Lower lobe of right lung (tissue), 2 donors: ENCODE measurements around the gene MYOF. TPM values are rescaled to one million over a fixed set of nuclear protein-coding genes. Genes with fewer than 3 reads are reported as not detected.
"Not testable (repeated sequence)": the region's sequence is repeated elsewhere in the genome, so short reads cannot be mapped to it uniquely, and the experiment has no call there.

Source experiments
- ATAC-seq, 2 donors: fragments of 200-7000 bp; cut with Tn5 transposase; one replicate each; pipeline ENCODE4 v1.9.1; 2020 to 2022; ENCODE audit warnings: mild to moderate bottlenecking in 2 of 2, moderate library complexity in 2 of 2
- DNase-seq: peaks from one replicate; pipeline ENCODE4 v3.0.0-alpha.2; 2020
- H3K27ac ChIP-seq: fragments of 200-600 bp; one replicate; pipeline ENCODE4 v1.8.0; 2022
- H3K27me3 ChIP-seq: fragments of 200-600 bp; one replicate; pipeline ENCODE4 v1.8.0; 2022; ENCODE audit warnings: low read depth
- H3K36me3 ChIP-seq: fragments of 200-600 bp; one replicate; pipeline ENCODE4 v1.8.0; 2022; ENCODE audit warnings: mild to moderate bottlenecking
- H3K4me1 ChIP-seq: fragments of 200-600 bp; one replicate; pipeline ENCODE4 v1.8.0; 2022
- H3K4me3 ChIP-seq: fragments of 200-600 bp; one replicate; pipeline ENCODE4 v1.8.0; 2022; ENCODE audit warnings: mild to moderate bottlenecking
- H3K9me3 ChIP-seq: fragments of 200-600 bp; one replicate; pipeline ENCODE4 v1.8.0; 2022
- CTCF ChIP-seq: fragments of 200-600 bp; IDR thresholded peaks from one replicate; pipeline ENCODE4 v1.8.0; 2022; ENCODE audit warnings: antibody characterized with exemption, mild to moderate bottlenecking
- intact Hi-C: fragments of 100-400 bp; cut with DNase I; formaldehyde crosslinking; loops from one replicate; pipeline ENCODE4 v1.11.0; 2022
- total RNA-seq: library from RNA; stranded (reverse); fragmentation: NEBNext Ultra II Directional; extraction: Animal tissue kit (Norgen Biotek cat#: 25700); gene quantifications from one replicate; pipeline ENCODE4 v1.2.1, GENCODE V29; 2021
- donor health status: DM: no; HTN: yes; CAD: no; lungs with severe emphysema.

MYOF gene
- total RNA-seq, 1 donor from 2014 or later, result 127 TPM

DNA sequence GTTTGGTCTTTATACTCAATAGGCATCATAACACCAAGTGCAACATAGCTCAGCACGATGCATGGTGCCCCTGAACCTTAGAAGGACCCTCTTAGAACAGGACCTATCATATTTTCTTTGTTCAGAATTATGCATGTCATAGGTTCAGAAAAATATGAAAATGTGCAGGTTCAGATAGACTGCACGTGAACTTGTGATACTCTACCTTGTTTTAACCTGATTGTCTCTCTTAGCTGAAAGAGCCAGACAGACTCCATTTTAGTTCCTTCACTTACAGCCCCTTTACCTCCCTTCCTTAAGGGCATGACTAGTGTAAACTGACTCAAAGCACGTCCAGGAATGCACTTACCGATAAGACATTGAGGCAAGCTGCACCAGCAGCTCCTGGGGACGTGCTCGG is 35.1 kb downstream of the MYOF start:
- H3K27ac ChIP-seq, result peak overlapping the region; percentile 86
- ATAC-seq, result no peak

DNA sequence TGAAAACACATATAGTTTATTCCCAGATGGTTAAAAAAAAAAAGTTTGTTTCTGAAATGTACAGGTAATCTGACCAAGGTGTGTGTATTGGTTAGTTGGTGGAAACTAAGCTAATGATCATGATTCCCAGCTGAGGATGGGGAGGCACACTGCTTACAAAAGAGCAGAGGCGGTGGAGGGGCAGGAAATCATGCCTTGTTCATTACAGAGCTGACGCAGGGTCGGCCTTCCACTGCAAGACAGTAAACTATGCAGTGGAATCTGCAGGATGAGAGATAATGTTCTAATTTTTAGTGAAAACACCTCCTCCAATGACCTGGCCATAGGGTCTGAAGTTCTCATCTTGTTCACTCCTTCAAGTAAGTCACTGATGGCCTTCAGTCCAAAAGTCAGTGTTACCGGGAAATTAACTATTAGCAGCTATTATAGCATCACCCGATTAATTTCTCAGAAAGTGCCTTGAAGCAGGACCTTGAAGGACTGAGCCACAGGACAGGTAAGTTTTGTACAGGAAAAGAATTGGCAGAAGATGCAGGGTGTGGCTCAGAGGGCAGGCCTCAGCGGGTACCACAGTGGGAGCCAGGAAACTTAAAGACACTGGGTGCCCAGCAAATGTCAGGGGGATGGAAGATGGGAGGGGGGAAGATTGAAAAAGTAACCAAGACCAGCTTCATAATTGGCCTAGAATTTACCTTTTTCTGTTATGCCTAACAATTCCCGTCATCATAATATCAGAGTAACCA is 36.0 kb downstream of the MYOF start:
- H3K4me1 ChIP-seq, result peaks cover 59% of the 10 kb centered on the region
- no peak for DNase-seq
- H3K27ac ChIP-seq, result peak overlapping the region; percentile 86
- no peak overlapping the region for H3K4me3 ChIP-seq
- intact Hi-C loops, result no loop called here
- no peaks in the 10 kb centered on the region for H3K9me3 ChIP-seq
- peaks cover 20% of the 10 kb centered on the region for H3K36me3 ChIP-seq
- peak in 1 of 2 donors; percentile 7 for ATAC-seq
- TF ChIP-seq CTCF, result no peak
- H3K27me3 ChIP-seq, result no peaks in the 10 kb centered on the region

More for the DNA sequence above, 35.1 kb downstream of the MYOF start:
- DNase-seq, result no peak
- Histone ChIP-seq H3K9me3 (no peaks in the 10 kb centered on the region), H3K4me1 (peaks cover 57% of the 10 kb centered on the region), H3K36me3 (peaks cover 27% of the 10 kb centered on the region), H3K27me3 (no peaks in the 10 kb centered on the region), H3K4me3 (no peak overlapping the region)
- no peak for TF ChIP-seq CTCF
- intact Hi-C loops, result no loop called here

DNA sequence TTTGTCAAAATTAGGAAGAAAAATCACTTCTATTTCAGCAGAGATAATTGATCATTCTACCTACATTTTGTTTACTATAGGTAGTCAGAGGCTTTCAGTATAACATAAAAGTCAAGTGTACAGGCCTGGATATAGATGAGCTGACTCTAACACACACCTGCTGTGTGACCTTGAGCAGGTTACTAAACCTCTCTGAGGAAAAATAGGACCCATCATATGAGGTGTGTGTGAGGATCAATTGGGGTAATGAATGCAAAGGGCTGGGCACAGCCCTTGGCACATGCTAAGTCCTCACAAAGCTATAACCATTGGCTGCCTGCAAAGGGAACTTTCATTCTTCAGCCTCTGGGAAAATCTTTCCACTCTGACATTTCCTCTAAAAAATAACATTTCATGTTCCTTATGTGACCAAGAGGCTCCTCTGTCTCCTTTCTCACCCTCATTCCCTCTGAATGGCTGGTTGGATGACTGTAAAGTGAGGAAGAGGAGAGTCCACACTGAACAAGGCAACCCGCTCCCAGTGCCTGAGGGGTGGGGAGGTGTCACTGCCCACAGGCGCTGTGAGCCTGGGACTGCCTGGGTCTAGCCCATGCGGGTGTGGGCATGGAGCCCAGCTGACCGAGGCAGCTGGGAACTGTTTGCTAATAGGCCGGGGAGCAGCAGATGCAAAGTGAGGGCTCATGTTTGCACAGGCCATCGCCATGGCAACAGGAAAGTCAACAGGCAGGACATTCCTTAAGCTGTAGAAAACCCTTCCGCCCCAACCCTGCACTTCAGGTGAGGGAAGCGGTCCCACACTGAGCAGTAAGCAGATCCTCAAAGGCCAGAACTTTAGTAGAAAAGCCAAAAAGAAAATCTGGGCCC is 36.8 kb downstream of the MYOF start:
- peak; percentile 96 for DNase-seq
- Histone ChIP-seq H3K27ac (peak overlapping the region; percentile 86), H3K4me1 (peaks cover 61% of the 10 kb centered on the region), H3K4me3 (no peak overlapping the region), H3K36me3 (peaks cover 12% of the 10 kb centered on the region), H3K9me3 (no peaks in the 10 kb centered on the region), H3K27me3 (no peaks in the 10 kb centered on the region)
- intact Hi-C loops, result no loop called here
- no peak for TF ChIP-seq CTCF
- ATAC-seq, result peak; percentile 97

GRCh38 chr10:93443481-93443880 is 38.7 kb downstream of the MYOF start:
- intact Hi-C loops, result no loop called here
- H3K36me3 ChIP-seq, result peaks cover under 1% of the 10 kb centered on the region
- no peak overlapping the region for H3K4me3 ChIP-seq
- DNase-seq (no peak), ATAC-seq (no peak)
- H3K27ac ChIP-seq, result no peak overlapping the region
- H3K27me3 ChIP-seq, result no peaks in the 10 kb centered on the region
- H3K9me3 ChIP-seq, result no peaks in the 10 kb centered on the region
- no peak for TF ChIP-seq CTCF
- peaks cover 79% of the 10 kb centered on the region for H3K4me1 ChIP-seq

- H3K4me1 ChIP-seq, result peaks cover 87% of the 10 kb centered on the region
- H3K27me3 ChIP-seq, H3K4me3 ChIP-seq, intact Hi-C loops, ATAC-seq, H3K36me3 ChIP-seq, H3K9me3 ChIP-seq, DNase-seq, H3K27ac ChIP-seq: not testable (repeated sequence)
Measured at GRCh38 chr10:93442721-93443120, 39.4 kb downstream of the MYOF start.
